GM12891 (cell line): ENCODE data around the gene RBPJ.

Experiments
- POLR2A ChIP-seq: IDR thresholded peaks from 2 replicates; pipeline ENCODE4 v1.6.1; 2011; ENCODE audit warnings: low read depth, low read length, control low read depth
- POLR2AphosphoS5 ChIP-seq: IDR thresholded peaks from 2 replicates; pipeline ENCODE4 v1.6.1; 2011; ENCODE audit warnings: low read depth, low read length, control low read depth
- SPI1 ChIP-seq: IDR thresholded peaks from 2 replicates; pipeline ENCODE4 v1.6.1; 2011; ENCODE audit warnings: low read depth, low read length, control low read depth
- TAF1 ChIP-seq: IDR thresholded peaks from 2 replicates; pipeline ENCODE4 v1.6.1; 2011; ENCODE audit warnings: low read depth, low read length, control low read depth

DNA sequence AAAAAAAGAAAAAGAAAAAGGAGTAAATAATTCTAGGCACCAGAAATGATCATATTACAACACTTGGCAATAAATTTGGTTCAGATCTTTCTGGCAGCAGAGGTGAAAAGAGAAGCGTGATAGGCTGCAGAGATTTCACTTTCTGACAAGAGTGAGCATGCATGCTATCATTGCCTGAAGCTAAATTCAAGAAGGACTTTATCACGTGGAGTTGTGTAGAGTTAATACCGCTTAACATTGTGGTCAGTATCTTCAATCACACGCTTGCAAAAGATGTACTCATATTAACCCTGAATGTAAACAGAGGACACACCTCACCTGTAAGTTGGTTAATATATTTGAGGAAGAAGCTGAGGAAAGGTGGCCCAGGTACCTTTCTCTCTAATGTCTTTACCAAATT, 31.4 kb upstream of the RBPJ start:
- no peak for TF ChIP-seq POLR2A
- TF ChIP-seq TAF1 = no peak
- TF ChIP-seq SPI1 = no peak
- TF ChIP-seq POLR2AphosphoS5 = no peak
